Activated naive CD4-positive, alpha-beta T cell treated with anti-CD3 and anti-CD28 coated beads, Interleukin-2, amount 50 U/mL, for 72 hours (primary cell): Measurements from ENCODE around the gene PRODH. TPM values are rescaled to one million over a fixed set of nuclear protein-coding genes. Genes with fewer than 3 reads are reported as not detected.
"Not testable (repeated sequence)": the region's sequence is repeated elsewhere in the genome, so short reads cannot be mapped to it uniquely, and the experiment has no call there.

ENCODE experiments used
- ATAC-seq, 2 donors: fragments of 150-1000 bp; cut with Tn5 transposase; 2 replicates each; pipeline ENCODE4 v1.10.0; 2021; ENCODE audit warnings: mild to moderate bottlenecking in 2 of 2, moderate library complexity in 2 of 2
- DNase-seq, 2 donors: peaks; one replicate each; pipeline ENCODE4 v3.0.0; 2021 to 2022; ENCODE audit warnings: low spot score in 2 of 2
- H3K27ac Mint-ChIP-seq, 2 donors: one replicate each; pipeline ENCODE4 v1.8.0; 2022; ENCODE audit warnings: mild to moderate bottlenecking in 2 of 2, mixed read lengths in 2 of 2
- H3K36me3 Mint-ChIP-seq, 2 donors: one replicate each; pipeline ENCODE4 v1.8.0; 2022; ENCODE audit warnings: mixed read lengths in 2 of 2
- H3K9me3 Mint-ChIP-seq, 2 donors: one replicate each; pipeline ENCODE4 v1.8.0; 2022; ENCODE audit warnings: mixed read lengths in 2 of 2
- total RNA-seq, 2 donors: library from RNA; stranded (reverse); gene quantifications; one replicate each; pipeline ENCODE4 v1.2.3, GENCODE V29; 2022

The PRODH gene, protein sequence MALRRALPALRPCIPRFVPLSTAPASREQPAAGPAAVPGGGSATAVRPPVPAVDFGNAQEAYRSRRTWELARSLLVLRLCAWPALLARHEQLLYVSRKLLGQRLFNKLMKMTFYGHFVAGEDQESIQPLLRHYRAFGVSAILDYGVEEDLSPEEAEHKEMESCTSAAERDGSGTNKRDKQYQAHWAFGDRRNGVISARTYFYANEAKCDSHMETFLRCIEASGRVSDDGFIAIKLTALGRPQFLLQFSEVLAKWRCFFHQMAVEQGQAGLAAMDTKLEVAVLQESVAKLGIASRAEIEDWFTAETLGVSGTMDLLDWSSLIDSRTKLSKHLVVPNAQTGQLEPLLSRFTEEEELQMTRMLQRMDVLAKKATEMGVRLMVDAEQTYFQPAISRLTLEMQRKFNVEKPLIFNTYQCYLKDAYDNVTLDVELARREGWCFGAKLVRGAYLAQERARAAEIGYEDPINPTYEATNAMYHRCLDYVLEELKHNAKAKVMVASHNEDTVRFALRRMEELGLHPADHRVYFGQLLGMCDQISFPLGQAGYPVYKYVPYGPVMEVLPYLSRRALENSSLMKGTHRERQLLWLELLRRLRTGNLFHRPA
- total RNA-seq = under 1 TPM in 1 of 2 donors, not detected in 1; 0.45 TPM

DNA sequence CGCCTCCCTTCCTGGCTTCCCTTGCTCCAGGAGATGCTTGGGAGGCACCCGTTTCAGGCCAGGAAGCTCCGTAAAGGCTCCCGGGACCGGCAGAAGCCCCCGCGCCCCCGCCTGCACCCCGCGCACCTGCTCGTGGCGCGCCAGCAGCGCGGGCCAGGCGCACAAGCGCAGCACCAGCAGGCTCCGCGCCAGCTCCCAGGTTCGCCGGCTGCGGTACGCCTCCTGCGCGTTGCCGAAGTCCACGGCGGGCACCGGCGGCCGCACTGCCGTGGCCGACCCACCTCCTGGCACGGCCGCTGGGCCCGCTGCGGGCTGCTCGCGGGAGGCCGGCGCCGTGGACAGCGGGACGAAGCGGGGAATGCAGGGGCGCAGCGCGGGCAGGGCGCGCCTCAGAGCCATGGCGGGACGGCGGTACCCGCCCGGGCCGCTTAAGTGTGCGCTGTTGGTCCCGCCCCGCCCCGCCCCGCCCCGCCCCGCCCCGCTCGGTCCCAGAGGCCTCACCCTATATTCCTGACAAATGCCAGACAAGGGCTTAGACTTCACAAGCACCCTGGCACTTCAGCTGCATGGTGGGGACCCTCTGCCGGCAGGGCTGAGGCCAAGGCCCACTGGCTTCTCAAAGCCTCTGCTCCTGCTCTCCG lies at the start of gene PRODH:
TSS of gene PRODH (minus strand) at position 405 of the 641 bp plus-strand sequence. CDS start at position 399, 6 bp downstream.
- DNase-seq = no peak
- no peaks in the 10 kb centered on the region for H3K36me3 Mint-ChIP-seq
- peak in 1 of 2 donors; percentile 72 for ATAC-seq
- H3K27ac Mint-ChIP-seq = no peak within 1 kb of the TSS
- H3K9me3 Mint-ChIP-seq = no peaks in the 10 kb centered on the region

DNA sequence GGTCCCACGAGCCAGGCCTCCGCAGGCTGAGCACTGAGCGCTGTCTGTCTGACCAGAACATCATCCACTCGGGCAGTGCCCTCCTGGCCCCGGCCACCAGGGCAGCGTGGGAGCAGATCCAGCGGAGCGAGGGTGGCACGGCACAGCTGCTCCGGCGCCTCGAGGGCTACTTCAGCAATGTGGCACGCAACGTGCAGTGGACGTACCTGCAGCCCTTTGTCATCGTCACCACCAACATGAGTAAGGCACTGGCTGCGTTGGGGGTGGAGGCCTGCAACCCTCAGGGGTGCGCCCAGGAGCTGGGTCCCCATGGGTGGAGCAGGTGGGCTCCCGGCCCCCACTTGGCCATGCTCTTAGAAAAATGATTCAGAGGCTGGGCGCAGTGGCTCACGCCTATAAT lies 49.7 kb upstream of the PRODH start:
- Mint-ChIP-seq H3K9me3 (no peaks in the 10 kb centered on the region), H3K27ac (no peak overlapping the region), H3K36me3 (no peaks in the 10 kb centered on the region)
- ATAC-seq (no peak), DNase-seq (peak in 1 of 2 donors; percentile 46)

DNA sequence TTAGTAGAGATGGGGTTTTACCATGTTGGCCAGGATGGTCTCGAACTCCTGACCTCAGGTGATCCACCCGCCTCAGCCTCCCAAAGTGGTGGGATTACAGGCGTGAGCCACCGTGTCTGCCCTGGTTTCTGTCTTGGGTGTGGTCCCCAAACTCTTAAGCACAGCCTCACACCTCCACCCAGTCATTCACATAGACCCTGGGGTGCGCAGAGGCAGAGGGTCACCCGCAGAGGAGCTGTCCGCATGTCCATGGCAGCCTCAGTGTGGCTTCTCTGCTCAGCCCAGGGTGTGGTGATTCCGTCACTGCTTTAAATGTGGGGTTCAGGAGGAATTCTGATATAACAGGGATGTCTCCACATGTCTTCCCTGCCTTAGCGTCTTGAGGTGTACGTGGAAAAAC lies 48.5 kb upstream of the PRODH start:
- Mint-ChIP-seq H3K9me3 (peaks cover 0 to 2% of the 10 kb centered on the region in 2 donors), H3K36me3 (peaks cover 2 to 4% of the 10 kb centered on the region in 2 donors), H3K27ac (no peak overlapping the region)
- ATAC-seq (no peak), DNase-seq (peak in 1 of 2 donors; percentile 20)

DNA sequence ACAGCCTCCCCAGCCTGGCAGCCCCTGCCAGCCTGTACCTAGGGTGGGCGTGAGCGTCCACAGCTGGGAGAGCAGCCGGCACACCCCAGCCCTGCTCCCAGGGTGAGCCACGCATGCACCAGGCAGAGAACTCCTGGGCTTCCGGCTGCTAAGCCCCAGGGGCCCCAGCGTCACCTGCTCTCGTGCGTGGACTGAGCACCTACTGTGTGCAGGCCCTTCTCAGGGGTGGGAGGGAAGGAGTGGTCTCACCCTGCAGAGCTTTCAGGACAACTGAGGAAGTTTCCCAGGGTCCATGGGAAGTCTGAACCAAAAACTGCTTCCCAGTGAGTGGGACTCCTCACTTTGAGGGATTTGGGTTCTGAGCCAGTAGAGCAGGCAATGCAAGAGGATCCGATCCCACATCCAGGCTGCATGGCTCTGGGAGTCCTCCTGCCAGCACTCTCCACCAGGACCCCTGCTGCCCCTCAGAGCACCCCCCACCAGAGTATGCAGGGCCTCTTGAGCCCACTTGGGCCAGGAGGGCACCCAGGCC lies 47.1 kb upstream of the PRODH start:
- no peak overlapping the region for H3K27ac Mint-ChIP-seq
- DNase-seq (peak in 1 of 2 donors; percentile 28), ATAC-seq (no peak)
- H3K9me3 Mint-ChIP-seq = peaks cover 0 to 4% of the 10 kb centered on the region in 2 donors
- H3K36me3 Mint-ChIP-seq = peaks cover 4% of the 10 kb centered on the region in 2 donors

DNA sequence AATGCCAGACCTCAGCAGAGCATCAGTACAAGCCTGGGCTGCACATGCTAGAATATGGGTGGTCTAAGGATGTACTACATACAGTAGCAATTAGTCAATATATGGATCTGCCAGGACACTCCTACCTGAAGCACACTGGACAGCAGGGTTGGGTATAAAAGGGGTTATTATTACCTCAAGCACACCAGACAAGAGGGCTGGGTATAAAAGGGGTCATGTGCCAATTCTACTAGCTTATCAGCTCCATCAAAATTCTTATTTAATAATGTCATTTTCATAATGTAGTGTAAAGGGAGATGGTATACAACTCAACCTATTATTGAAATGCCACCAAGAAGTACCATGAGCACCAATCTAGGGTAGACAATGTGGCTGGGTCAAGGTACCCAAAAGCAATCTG lies 44.7 kb upstream of the PRODH start:
- peaks cover 0 to 4% of the 10 kb centered on the region in 2 donors for H3K9me3 Mint-ChIP-seq
- no peak for DNase-seq
- no peak for ATAC-seq
- no peak overlapping the region for H3K27ac Mint-ChIP-seq
- H3K36me3 Mint-ChIP-seq = peaks cover 4% of the 10 kb centered on the region in 2 donors

DNA sequence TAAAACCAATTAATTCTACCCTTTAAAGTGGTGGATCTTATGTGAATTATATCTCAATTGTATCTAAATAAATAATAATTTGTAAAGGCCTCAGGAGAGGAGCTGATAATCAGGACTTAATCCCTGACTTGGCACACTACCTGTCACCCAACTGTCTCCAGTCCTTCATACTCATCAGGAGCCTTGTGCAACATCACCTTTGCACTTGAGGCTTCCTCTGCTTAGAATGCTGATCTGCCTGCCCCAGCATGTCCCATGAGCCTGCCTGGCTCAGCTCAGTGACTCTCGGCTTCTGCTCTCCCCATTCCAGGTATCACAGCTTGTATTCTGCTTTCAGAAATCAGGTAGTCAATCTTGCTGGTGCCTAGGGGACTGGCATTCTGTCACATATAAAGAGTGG lies 43.9 kb upstream of the PRODH start:
- peaks cover 4% of the 10 kb centered on the region in 2 donors for H3K36me3 Mint-ChIP-seq
- no peak for DNase-seq
- no peak for ATAC-seq
- no peak overlapping the region for H3K27ac Mint-ChIP-seq
- peaks cover 0 to 4% of the 10 kb centered on the region in 2 donors for H3K9me3 Mint-ChIP-seq

DNA sequence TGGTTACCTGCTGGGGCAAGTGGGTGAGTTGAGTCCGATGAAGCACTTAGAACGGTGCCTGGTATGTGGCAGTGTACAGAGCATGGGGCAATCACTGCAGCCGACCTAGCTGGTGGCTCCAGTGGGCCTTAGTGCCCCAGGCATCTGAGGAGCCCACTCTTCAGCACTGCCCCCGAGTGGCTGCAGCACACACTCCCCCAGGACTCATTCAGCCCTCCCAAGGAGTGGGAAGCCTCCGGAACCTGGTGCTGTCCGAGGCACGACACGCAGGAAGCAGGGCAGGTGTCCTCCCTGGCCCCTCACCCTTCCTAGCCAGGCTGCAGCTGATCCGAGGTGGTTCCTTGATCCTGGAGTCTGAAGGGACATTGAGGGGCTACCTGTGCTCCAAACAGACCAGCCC lies 42.4 kb upstream of the PRODH start:
- Mint-ChIP-seq H3K36me3 (peaks cover 4% of the 10 kb centered on the region in 2 donors), H3K9me3 (peaks cover 0 to 4% of the 10 kb centered on the region in 2 donors), H3K27ac (no peak overlapping the region)
- ATAC-seq (no peak), DNase-seq (no peak)

DNA sequence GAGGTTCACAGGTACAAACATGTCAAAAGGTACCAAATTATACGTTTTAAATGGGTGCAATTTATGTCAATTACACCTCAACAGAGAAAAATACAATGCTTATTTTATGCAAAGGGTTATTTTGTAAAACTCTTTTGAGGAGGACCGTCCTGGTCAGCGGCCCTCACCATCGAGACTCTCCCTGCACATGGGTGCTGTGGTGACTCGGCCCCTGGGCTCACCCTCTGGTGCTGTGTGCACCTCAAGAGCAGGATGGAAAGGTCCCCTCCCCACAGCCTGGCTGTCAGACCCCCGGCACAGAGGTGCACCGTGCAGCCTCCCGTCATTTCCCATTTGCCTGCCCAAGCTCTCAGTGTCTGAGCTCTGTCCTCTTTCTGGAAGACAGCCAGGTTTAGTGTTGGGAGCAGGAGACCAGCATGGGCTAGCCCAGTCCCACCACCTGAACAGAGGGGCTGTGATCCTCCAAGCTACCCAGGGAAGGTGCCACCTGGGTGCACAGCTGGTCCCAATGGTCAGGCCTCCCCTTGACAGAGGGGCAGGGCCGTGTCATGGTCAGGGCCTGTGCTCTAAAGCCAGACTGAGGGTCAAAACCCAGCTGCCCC lies 41.8 kb upstream of the PRODH start:
- no peak for DNase-seq
- H3K9me3 Mint-ChIP-seq = peaks cover 0 to 4% of the 10 kb centered on the region in 2 donors
- ATAC-seq = no peak
- no peak overlapping the region for H3K27ac Mint-ChIP-seq
- H3K36me3 Mint-ChIP-seq = peaks cover 4% of the 10 kb centered on the region in 2 donors

DNA sequence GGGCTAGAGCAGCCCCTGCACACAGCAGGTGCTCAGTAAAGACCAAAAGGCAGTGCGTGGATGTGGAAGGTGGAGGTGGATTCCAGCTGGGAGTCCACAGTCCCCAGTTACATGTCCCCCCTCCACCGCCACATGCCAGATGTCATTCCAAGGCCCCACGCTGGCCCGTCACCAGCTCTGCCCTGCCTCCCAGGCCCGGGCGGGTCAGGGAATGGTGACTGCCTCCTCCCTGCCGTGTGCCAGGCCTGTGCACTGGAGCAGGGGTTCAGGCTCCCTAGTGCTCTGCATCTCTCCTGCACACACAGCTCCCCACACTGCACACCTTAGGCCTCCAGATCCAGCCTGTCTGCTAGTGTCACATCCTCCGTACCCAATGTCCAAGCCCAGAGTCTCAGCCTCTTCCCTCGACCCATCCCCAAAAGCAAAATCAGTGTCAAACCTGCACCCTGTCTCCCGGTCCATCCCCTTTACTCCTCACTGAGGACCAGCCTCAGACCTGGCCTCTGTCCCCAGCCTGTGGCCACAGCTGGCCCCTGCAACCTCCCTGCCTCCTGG lies 40.2 kb upstream of the PRODH start:
- H3K9me3 Mint-ChIP-seq = peaks cover 0 to 4% of the 10 kb centered on the region in 2 donors
- no peak for DNase-seq
- no peak for ATAC-seq
- H3K36me3 Mint-ChIP-seq = peaks cover 4% of the 10 kb centered on the region in 2 donors
- no peak overlapping the region for H3K27ac Mint-ChIP-seq

DNA sequence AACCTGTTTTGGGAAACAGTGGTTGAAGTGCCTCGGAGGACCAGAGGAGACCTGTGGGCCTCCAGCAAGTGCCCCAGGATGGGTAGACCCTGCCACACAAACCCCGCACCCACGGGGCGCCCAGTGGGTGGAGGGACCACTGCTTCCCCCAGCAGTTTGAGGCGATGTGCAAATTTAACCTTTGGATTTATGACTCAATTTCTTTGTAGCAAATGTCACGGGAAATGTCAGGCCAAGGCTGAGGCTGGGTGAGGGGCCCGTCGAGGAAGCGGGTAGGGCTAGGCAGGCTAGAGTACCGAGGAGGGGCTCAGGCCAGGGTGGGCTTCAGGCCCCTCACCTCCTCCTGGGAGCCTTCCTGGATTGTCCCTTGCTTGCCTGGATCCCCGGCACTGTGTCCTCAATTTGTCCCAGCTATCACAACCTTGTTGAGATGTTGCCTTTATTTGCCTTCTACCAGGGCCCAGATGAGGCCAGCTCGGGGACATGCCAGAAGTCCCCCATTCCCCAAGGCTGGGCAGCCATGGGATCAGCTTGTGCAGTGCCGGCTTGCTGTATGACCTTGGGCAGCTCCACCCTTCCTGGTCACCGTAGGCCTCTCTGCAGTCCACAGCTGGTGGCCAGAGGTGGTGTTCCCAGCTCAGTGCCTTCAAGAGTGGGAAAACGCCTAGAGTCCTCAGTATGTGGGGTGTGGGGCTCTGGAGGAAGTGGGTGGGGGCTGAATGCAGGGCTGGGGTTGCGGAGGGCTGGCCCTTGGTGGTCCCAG lies 39.5 kb upstream of the PRODH start:
- Mint-ChIP-seq H3K36me3 (peaks cover 4% of the 10 kb centered on the region in 2 donors), H3K9me3 (peaks cover 0 to 4% of the 10 kb centered on the region in 2 donors), H3K27ac (no peak overlapping the region)
- DNase-seq (no peak), ATAC-seq (peak in 1 of 2 donors; percentile 26)

DNA sequence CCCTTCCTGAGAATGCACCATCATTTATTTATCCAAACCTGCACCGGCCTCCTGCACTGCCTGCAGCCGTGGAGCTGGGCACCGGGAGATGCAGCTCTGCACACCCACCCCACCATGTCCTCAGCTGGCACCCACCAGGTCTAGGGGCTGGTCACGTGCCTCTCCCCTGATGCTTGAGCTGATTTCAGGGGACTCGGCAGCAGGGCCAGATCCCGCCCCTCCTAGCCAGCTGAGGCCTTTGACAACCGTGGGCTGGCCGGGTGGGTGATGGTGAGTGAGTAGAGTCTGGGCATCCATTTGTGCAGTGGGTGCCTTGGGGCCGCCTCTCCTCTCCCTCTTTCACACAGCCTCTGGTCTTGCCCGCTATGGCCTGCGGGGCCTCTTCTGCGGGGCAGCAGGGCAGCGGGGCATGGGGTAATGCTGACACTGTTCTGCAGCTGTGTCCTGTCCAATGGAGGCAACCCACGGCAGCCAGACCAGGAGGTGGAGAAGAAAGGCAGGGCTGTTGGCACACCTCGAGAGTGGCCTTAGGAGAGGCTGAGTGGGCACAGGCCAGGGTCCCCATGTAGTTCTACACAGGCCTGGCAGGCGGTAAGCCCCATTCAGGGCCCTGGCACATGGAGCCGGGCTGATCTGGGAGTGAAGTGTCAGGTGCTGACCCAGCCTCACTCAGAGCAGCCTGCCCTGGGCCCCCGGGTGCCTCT lies 38.5 kb upstream of the PRODH start:
- H3K27ac Mint-ChIP-seq = no peak overlapping the region
- H3K36me3 Mint-ChIP-seq = peaks cover 0 to 3% of the 10 kb centered on the region in 2 donors
- DNase-seq (no peak), ATAC-seq (no peak)
- H3K9me3 Mint-ChIP-seq = peaks cover 0 to 2% of the 10 kb centered on the region in 2 donors

DNA sequence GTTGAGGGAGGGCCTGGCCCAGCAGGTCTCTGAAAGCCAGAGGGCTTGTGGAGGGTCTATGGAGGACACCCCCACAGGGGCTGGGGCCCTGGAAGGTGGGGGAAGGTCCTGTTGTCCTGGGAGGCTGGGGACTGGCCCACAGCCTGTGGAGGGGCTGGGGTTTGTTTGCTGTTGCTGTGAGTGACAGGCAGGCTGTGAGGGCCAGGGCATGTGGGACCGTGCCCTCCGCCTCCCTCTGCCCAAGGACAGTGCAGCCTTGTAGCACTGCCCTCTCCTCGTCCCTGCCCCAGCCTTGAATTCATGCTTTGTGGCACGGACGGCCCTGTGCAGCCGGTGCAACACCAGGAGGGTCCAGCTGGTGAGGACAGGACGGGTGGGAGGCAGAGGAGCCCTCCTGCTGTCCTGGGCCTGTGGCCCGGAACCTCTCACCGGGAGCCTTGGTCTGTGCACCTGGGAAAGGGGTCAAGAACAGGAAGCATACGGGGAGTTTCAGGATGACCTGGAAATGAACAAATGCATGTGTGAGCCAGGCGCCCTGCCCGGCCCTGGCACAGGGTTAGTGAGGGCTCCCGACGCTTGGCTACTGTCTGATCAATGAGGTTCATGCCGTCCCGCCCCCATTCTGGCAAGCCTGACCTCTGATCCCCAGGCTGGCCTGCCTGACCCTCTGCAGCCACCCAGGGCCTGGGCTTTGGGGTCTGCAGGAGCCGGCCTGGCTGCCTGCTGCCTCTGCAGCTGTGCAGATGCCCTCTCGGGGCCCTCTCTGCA lies 37.4 kb upstream of the PRODH start:
- Mint-ChIP-seq H3K27ac (no peak overlapping the region), H3K36me3 (no peaks in the 10 kb centered on the region), H3K9me3 (no peaks in the 10 kb centered on the region)
- DNase-seq (no peak), ATAC-seq (no peak)

DNA sequence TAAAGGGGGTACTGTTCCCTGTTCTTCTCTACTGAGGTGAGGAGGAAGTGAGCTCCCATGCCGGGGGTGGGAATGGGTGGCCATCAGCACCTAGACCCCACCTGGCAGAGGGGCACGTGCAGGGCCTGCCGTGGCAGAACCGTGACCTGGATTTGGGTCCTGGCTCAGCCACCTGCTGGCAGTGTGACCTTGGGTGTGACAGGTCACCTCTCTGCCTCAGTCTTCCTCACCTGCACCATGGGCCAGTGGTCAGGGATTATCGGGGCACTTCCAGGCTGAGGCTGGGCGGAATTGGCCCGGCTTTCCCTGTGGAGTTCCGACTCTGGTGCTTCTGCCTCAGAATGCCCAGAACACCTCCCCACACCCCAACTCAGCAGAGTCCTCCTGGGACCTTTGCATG lies 36.5 kb upstream of the PRODH start:
- not testable (repeated sequence) for H3K27ac Mint-ChIP-seq

DNA sequence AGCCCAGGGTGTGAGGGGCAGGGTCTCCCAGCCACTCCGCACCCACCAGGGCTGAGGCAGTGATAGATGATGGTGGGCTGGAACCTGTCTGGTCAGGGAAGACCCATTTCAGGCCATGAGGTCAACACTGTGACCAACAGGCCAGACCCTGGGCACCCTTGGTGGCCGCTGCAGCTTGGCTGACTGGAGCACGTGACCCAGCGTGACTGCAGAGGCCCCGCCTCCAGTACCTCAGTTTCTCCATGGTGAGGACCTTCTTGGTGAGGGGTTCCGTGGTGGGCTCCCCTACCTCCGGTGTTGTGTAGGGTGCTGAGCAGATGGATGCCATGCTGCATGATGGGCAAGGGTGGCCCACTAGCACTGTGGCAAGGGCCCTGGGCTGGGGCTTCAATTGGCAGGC lies 35.9 kb upstream of the PRODH start:
- H3K27ac Mint-ChIP-seq, H3K36me3 Mint-ChIP-seq, ATAC-seq: not testable (repeated sequence)

More for the DNA sequence above, 36.5 kb upstream of the PRODH start:
- H3K9me3 Mint-ChIP-seq, H3K36me3 Mint-ChIP-seq, DNase-seq, ATAC-seq: not testable (repeated sequence)

DNA sequence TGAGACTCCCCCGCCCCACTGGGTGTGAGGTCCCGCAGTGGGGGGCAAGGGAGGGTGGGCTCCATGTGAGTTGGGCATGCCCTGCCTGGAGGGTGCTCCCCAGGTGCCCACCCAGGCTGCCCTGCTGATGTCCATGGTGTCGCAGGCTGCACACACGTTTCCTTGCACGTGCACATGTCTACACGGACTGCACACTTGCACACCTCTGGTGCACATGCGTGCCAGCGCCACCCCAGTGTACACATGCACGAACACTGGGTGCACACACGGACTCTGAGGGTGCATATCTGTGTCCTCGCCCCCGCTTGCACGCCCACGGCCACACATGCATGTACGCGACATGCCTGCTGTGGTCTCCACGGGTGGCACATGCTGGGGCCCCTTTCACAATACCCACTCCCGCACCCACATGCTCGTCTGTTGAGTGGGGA lies 35.2 kb upstream of the PRODH start:
- no peak overlapping the region for H3K27ac Mint-ChIP-seq
- H3K36me3 Mint-ChIP-seq = no peaks in the 10 kb centered on the region
- no peak for ATAC-seq
- H3K9me3 Mint-ChIP-seq = no peaks in the 10 kb centered on the region
- DNase-seq = no peak

More for the DNA sequence above, 35.9 kb upstream of the PRODH start:
- not testable (repeated sequence) for DNase-seq, H3K9me3 Mint-ChIP-seq
